GM12878 (cell line): ENCODE data around the gene LYL1. TPM values are rescaled to one million over a fixed set of nuclear protein-coding genes. Genes with fewer than 3 reads are reported as not detected.

ENCODE experiments used
- ATAC-seq: fragments of 200-7000 bp; cut with Tn5 transposase; 3 replicates; pipeline ENCODE4 v1.9.1; 2020; ENCODE audit warnings: mild to moderate bottlenecking, moderate library complexity
- BruUV-seq: library from RNA; stranded (reverse); fragments of 400-500 nt; replicated peaks from 2 replicates; lab custom pipeline; 2021; lab: Mats Ljungman, UMichigan
- CTCF ChIA-PET: fragments of 300-600 bp; sonication (Branson Sonifier 250); formaldehyde crosslinking; extraction: SDS; loops from one replicate; lab custom pipeline; 2021; ENCODE audit warnings: inconsistent platforms; lab: Yijun Ruan, JAX
- POLR2A ChIA-PET: fragments of 350-600 bp; formaldehyde crosslinking; extraction: SDS; loops from one replicate; lab custom pipeline; 2021; ENCODE audit warnings: inconsistent platforms; lab: Charles Lee
- RAD21 ChIA-PET: fragments of 300-600 bp; sonication (Branson Sonifier 250); formaldehyde crosslinking; loops from one replicate; lab custom pipeline; 2023; ENCODE audit warnings: antibody characterized with exemption; ENCODE audit not compliant: unreplicated experiment; lab: Charles Lee
- SMC1A ChIA-PET: fragments of 300-600 bp; sonication (Branson Sonifier 250); formaldehyde crosslinking; loops from one replicate; lab custom pipeline; 2023; ENCODE audit not compliant: unreplicated experiment, uncharacterized antibody; lab: Charles Lee
- DNase-seq: peaks from one replicate; pipeline ENCODE4 v3.0.0-alpha.2; 2011; ENCODE audit warnings: low read depth, low spot score
- FAIRE-seq: peaks from 3 replicates; lab custom pipeline; 2011; peaks lifted over from hg19 to GRCh38; lab: Jason Lieb, UNC
- H2AFZ ChIP-seq: 2 replicates; pipeline ENCODE4 v1.6.0; 2011; ENCODE audit warnings: low read depth, low read length, control low read depth; ENCODE audit not compliant: control insufficient read depth
- H3K27ac ChIP-seq: 2 replicates; pipeline ENCODE4 v1.5.1; 2011; ENCODE audit warnings: control low read depth; ENCODE audit not compliant: control insufficient read depth, insufficient read depth
- H3K27me3 ChIP-seq, 2 experiments: replicated peaks in 1 of 2; 2 replicates each; pipeline versions ENCODE4 v1.6.0 to v1.6.1; 2011; ENCODE audit warnings: low read length in 1 of 2; ENCODE audit not compliant: control insufficient read depth in 2 of 2, insufficient read depth in 2 of 2
- H3K36me3 ChIP-seq, 2 experiments: 2 replicates each; pipeline ENCODE4 v1.5.1; 2011; ENCODE audit warnings: low read length in 1 of 2; ENCODE audit not compliant: control insufficient read depth in 2 of 2, insufficient read depth in 2 of 2
- H3K4me1 ChIP-seq: 2 replicates; pipeline ENCODE4 v1.6.1; 2011; ENCODE audit warnings: mild to moderate bottlenecking, low read length, moderate library complexity, mixed read lengths; ENCODE audit not compliant: control insufficient read depth, insufficient read depth
- H3K4me2 ChIP-seq: 2 replicates; pipeline ENCODE4 v1.6.0; 2011; ENCODE audit warnings: control low read depth; ENCODE audit not compliant: control insufficient read depth, insufficient read depth
- H3K4me3 ChIP-seq: fragments of 200-600 bp; sonication (generic); 2 replicates; pipeline ENCODE4 v1.5.1; 2016
- H3K79me2 ChIP-seq: 2 replicates; pipeline ENCODE4 v1.6.0; 2011; ENCODE audit warnings: low read length; ENCODE audit not compliant: control insufficient read depth, insufficient read depth
- H3K9ac ChIP-seq: 2 replicates; pipeline ENCODE4 v1.8.0; 2011; ENCODE audit warnings: low read length, control low read depth, mixed read lengths; ENCODE audit not compliant: control insufficient read depth, insufficient read depth
- H3K9me3 ChIP-seq: replicated peaks from 3 replicates; pipeline ENCODE4 v1.5.1; 2011; ENCODE audit warnings: mild to moderate bottlenecking, low read length; ENCODE audit not compliant: control insufficient read depth, insufficient read depth
- H4K20me1 ChIP-seq: 2 replicates; pipeline ENCODE4 v1.6.0; 2011; ENCODE audit not compliant: control insufficient read depth, insufficient read depth
- CBX3 ChIP-seq: fragments of 200-600 bp; sonication (generic); IDR thresholded peaks from 2 replicates; pipeline ENCODE4 v1.6.1; 2016; ENCODE audit warnings: low read depth, borderline replicate concordance
- CEBPB ChIP-seq, 2 experiments: fragments of 150-350 bp in 1 of 2; IDR thresholded peaks; 2 replicates each; pipeline ENCODE4 v1.6.1; 2012 to 2014; ENCODE audit warnings: low read depth in 2 of 2, low read length in 2 of 2, borderline replicate concordance in 1 of 2, inconsistent platforms in 1 of 2
- GABPA ChIP-seq: IDR thresholded peaks from 2 replicates; pipeline ENCODE4 v1.6.1; 2014; ENCODE audit warnings: antibody characterized with exemption, low read depth, mild to moderate bottlenecking, inconsistent platforms
- HDGF ChIP-seq: fragments of 450-650 bp; IDR thresholded peaks from 2 replicates; pipeline ENCODE4 v1.6.1; 2016; ENCODE audit warnings: antibody characterized with exemption
- IKZF2 ChIP-seq, 2 experiments: fragments of 450-650 bp; IDR thresholded peaks; 2 replicates each; pipeline ENCODE4 v1.6.1; 2017; ENCODE audit warnings: mild to moderate bottlenecking in 2 of 2, moderate library complexity in 2 of 2
- KAT2A ChIP-seq: conservative IDR thresholded peaks from 2 replicates; pipeline ENCODE4 v1.6.1; 2011; ENCODE audit warnings: low read depth, low read length; ENCODE audit not compliant: control insufficient read depth
- MAX ChIP-seq: IDR thresholded peaks from 2 replicates; pipeline ENCODE4 v1.6.1; 2012; ENCODE audit warnings: low read depth, low read length, improper control_type of control experiment
- MLLT1 ChIP-seq: fragments of 450-650 bp; IDR thresholded peaks from 2 replicates; pipeline ENCODE4 v1.6.1; 2016; ENCODE audit warnings: mild to moderate bottlenecking
- PML ChIP-seq: IDR thresholded peaks from 2 replicates; pipeline ENCODE4 v1.6.1; 2012; ENCODE audit warnings: low read length, inconsistent platforms
- POLR2A ChIP-seq: IDR thresholded peaks from 2 replicates; pipeline ENCODE4 v1.6.1; 2011; ENCODE audit warnings: low read depth, mild to moderate bottlenecking, low read length
- POU2F2 ChIP-seq: IDR thresholded peaks from 3 replicates; pipeline ENCODE4 v1.6.1; 2011; ENCODE audit warnings: low read depth, mild to moderate bottlenecking, low read length, borderline replicate concordance
- SMARCA5 ChIP-seq: fragments of 450-650 bp; IDR thresholded peaks from 2 replicates; pipeline ENCODE4 v1.6.1; 2017; ENCODE audit warnings: mild to moderate bottlenecking
- TBL1XR1 ChIP-seq: IDR thresholded peaks from 2 replicates; pipeline ENCODE4 v1.6.1; 2012; ENCODE audit warnings: low read depth, low read length, improper control_type of control experiment
- YY1 ChIP-seq: IDR thresholded peaks from 2 replicates; pipeline ENCODE4 v1.6.1; 2011; ENCODE audit warnings: low read depth, mild to moderate bottlenecking, low read length
- ZBTB4 ChIP-seq: fragments of 450-650 bp; formaldehyde crosslinking; IDR thresholded peaks from 2 replicates; pipeline ENCODE4 v1.4.0; 2022; ENCODE audit warnings: mild to moderate bottlenecking, moderate library complexity
- WGBS: methylation state at CpG from one replicate; pipeline ENCODE4 v1.1.6; 2016; ENCODE audit warnings: low lambda C conversion rate; ENCODE audit not compliant: insufficient replicate concordance, insufficient coverage; ENCODE audit errors: missing lambda C conversion rate; 5-methylcytosine and 5-hydroxymethylcytosine counted together
- in situ Hi-C: fragments of 300-500 bp; cut with MboI; formaldehyde crosslinking; loops from 9 replicates; pipeline ENCODE4 v1.14.3; 2018; ENCODE audit warnings: mixed read lengths
- intact Hi-C: fragments of 100-400 bp; cut with micrococcal nuclease; formaldehyde crosslinking; loops from one replicate; pipeline ENCODE4 v1.14.2; 2022; ENCODE audit not compliant: unreplicated experiment
- polyA plus RNA-seq, 11 experiments: library from polyadenylated mRNA; depleted of rRNA in 4 of 11; unstranded in 6 of 11; stranded (reverse) in 5 of 11; fragments of >200 nt; fragmentation: Nextera tagmentation in 4 of 11; fragmentation: Illumina TruSeq in 1 of 11; extraction: Ambion mirVana in 4 of 11; extraction: Trizol in 1 of 11; gene quantifications; 1 replicate in 1 of 11; 2 replicates in 10 of 11; pipeline versions ENCODE4 v1.2.1 to v1.2.3, GENCODE V29; 2011 to 2016; ENCODE audit warnings: inconsistent platforms in 2 of 11, missing spikeins in 2 of 11, low read depth in 1 of 11
- total RNA-seq, 4 experiments: library from RNA; depleted of rRNA in 3 of 4; stranded (reverse); fragments of >200 nt in 3 of 4; fragmentation: Illumina TruSeq in 1 of 4; extraction: Trizol in 1 of 4; gene quantifications; 2 replicates each; pipeline versions ENCODE4 v1.2.1 to v1.2.3, GENCODE V29; 2013 to 2021

Gene LYL1
- total and polyA plus RNA-seq, 10 of the 15 experiments (the other 5 are each of a cell fraction or from before 2014, with no cell fraction given): 0.10 to 34.8 (median 4.4) TPM

- TF ChIP-seq CEBPB (IDR thresholded peaks at IDR 0.05; ENCODE audit: borderline replicate concordance in 1 of 2, low read depth in 2 of 2, low read length in 2 of 2): no peak
Observed at GRCh38 chr19:13072188-13072908, 30.3 kb downstream of the LYL1 start (continued).

GRCh38 chr19:13071444-13072187, 31.0 kb downstream of the LYL1 start:
- FAIRE-seq (no peak), DNase-seq (no peak), ATAC-seq (no peak)
- Histone ChIP-seq H3K9me3 (no peaks in the 10 kb centered on the region), H3K4me3 (no peak overlapping the region), H3K36me3 (no peaks in the 10 kb centered on the region), H4K20me1 (no peaks in the 10 kb centered on the region), H3K27me3 (peaks cover 0 to 1% of the 10 kb centered on the region in 2 experiments; a peak in 3 of 4 replicates), H3K27ac (no peak overlapping the region), H3K9ac (no peak overlapping the region), H3K4me1 (no peaks in the 10 kb centered on the region), H3K79me2 (no peaks in the 10 kb centered on the region), H3K4me2 (no peak overlapping the region), H2AFZ (no peak overlapping the region)
- RAD21 ChIA-PET: no interaction called here
- BruUV-seq: no TSS peak
- SMC1A ChIA-PET: no interaction called here
- CTCF ChIA-PET: interaction anchor here (1.4 to 2.2 kb wide), 2 partner anchors 10 to 40 kb away, joined by 4 to 14 read pairs; no protein-coding TSS in a partner anchor
- TF ChIP-seq IKZF2 (IDR thresholded peaks at IDR 0.05): no peak
- TF ChIP-seq MLLT1: no peak
- TF ChIP-seq HDGF: no peak
- no peak for TF ChIP-seq GABPA
- TF ChIP-seq MAX: no peak
- TF ChIP-seq POU2F2: no peak
- no peak for TF ChIP-seq SMARCA5
- no peak for TF ChIP-seq CBX3
- no peak for TF ChIP-seq YY1
- no peak for TF ChIP-seq KAT2A
- TF ChIP-seq TBL1XR1: no peak
- TF ChIP-seq POLR2A: no peak
- no peak for TF ChIP-seq ZBTB4 (CRISPR knock-in tag)
- TF ChIP-seq PML: no peak
- 30% methylated on average over 9 of the region's 9 CpGs for WGBS
- in situ Hi-C loops (no loop called here), intact Hi-C loops (no loop called here)
- POLR2A ChIA-PET: no interaction called here
